ENCODE results near the gene SMCO4.

Gene SMCO4

DNA sequence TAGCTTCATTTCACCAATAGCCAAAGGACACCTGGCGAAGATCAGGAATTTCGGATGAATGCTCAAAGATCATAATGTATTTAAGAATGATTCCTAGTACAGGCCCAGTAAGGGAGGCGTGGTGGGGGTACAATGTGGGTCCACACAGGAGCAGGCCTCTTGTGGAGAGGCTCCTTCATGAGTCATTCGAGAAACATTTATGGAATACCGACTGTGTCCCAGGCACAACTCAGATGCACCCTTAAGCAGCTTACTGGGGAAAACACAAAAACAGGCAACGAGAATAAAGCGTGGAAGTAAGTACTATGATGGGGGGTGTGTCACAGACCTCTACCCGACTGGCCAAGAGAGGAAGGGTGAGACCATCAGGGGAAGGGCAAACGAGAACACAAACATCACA, 44.5 kb downstream of the SMCO4 start:
- DNase-seq = no peak

DNA sequence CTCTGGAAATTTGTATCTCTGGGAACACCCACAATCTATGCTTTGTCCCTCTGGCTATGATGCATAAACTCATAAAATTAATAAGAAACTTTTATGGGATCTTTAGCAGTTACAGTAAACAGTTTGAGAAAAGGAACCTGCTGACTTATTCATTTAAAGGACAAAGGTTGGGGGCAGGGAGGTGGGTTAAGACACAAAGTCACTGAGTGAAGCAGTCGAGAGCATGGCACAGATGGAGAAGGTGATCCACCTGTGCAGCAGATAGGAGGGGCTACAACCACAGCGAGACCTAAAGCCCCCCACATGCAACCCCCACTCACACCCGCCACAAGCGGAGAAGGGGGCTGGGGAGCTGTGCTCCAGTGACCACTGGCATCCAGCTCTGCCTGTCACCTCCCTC, 45.0 kb downstream of the SMCO4 start:
- no peak for DNase-seq

DNA sequence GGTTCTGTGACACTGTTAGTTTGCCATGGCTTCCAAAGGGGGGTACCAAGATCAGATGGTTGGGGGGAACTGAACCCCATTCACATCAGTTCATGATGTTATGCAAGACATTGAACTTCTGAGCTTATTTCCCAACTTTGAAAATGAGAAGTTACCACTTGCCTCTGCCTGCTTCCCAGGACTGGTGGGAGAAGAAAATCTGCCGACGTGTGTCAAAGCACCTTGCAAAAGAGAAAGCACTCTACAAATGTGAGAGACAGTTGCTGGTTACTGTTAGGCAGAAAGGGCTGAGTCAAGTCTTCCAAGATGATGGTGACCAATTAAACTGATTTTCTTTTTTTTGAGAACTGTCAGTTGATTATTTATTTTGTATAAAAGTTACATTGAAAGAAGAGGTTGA, 45.6 kb downstream of the SMCO4 start:
- no peak for DNase-seq

DNA sequence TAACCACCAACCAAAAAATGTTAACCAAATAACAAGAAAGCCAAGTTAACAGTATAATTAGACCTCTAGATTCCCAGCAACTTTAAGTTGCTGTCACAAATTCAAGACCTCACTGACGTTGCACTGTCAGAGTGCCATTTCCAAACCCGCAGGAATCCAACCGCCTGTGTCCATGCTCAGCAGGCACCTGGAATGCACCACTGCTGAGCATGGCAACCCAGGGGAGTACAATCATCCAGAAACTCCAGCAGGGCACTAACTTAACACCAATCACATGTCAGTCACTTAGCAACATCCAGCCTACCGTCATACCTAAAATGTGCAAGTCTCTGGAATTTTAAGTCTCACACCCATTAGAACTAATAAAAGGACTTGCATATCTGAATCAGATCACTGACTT, 48.8 kb downstream of the SMCO4 start:
- DNase-seq = no peak

DNA sequence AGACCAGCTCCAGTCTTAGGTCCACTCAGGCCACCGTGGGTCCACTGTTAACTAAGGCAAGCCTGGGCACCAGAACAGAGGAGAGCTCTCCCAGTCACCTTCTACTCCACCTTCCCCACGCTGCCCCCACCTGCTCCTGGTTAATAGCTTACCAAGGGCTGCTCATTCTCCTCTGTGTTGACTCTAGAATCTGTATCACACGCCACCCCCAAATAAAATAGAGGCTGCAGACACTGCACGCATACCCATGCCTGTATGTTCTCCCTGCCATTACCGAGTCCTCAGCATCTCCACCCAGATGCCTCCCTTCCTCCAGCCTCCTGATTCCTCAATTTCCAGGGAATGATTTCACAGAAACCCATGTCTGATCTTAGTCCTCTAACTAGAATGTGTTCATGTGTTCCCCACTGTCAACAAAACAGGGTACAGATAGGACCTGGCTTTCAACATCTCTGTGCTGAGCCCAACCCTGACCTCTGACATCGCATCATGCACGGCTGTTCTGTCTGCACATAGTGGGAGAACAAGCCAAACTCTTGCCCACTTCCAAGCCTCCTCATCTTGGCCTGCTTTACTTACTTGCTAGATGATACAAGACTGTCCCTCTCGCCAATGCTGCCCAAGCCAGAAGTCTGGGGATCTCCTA, 49.8 kb downstream of the SMCO4 start:
- no peak for DNase-seq

DNA sequence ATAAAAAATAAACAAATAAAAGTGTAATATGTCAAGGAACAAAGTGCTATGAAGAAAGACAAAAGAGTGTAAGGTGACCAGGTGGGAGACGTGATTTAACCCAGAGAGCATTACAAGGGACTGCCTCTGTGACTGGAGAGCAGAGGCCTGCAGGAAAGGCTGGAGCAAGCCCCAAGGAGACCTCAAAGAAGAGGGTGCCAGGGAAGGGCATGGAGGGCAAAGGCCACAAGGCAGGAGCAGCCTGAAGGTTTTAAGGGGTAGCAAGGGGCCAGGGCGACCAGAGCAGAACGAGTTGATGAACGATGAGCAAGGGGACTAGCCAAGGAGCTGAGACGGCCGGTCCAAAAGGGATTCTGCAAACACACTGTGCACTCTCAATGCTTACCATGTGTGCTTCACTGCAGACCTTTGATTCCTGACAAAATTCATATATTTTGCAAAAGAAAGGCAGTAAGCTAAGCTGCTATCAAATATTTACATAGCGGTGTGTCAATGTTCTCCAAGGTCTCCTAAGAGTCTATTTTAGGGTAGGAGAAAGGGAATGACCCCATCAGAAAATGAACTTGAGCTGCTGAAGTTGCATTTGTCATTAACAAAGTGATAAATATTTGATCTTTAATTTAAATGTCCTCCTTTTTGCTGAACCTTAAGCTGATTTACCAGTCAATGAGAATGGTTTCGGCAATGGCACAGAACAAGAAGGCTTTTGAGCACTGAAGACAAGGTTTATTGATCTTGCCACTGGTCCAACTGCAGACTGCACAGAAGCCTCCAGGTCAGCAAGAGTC, 50.5 kb downstream of the SMCO4 start:
- no peak for DNase-seq

DNA sequence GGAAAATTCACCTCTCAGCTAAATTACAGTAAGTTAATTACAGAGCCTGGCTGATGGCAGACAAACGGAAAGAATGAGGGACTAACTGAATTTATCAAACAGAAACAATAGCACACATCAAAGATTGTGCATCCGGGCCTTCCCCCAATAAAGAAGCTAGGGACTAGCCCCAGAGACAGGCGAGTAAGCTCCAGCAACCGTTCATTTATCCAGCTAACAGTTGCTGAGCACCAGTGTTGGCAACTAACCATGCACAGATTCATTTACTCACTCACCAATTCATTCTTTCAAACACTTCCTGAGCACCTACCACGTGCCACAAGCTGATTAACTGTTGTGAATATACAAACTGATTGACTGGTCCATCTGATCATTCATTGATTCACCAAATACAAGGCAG, 51.2 kb downstream of the SMCO4 start:
- DNase-seq = no peak

DNA sequence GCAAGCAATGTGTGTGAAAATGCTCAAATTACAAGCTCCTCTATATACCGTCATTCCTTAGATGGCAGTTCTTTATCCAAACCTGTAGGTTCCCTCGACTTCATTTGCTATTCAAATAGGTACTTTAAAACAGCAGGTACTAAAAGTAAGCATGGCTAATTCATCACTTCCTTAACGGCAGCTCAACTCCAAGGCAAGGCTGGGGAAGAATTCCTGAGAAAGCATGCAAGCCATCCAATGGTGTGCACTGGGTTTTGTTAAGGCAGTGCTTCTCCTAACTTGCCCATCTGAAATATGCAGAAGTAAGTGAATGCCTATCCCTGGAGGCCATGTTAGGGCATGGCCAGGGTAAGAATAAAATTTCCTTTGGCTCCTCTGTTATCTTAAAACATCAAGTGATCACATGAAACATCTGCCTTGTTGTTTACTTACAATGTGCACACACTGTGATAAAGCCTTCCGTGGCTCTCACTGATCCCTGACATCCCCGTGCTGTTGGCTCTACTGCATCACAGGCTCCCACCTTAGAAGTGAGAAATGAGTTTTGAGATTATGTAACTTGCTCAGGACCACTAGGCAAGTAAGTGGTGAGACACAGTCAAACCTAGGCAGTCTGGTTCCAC, 52.1 kb downstream of the SMCO4 start:
- no peak for DNase-seq

DNA sequence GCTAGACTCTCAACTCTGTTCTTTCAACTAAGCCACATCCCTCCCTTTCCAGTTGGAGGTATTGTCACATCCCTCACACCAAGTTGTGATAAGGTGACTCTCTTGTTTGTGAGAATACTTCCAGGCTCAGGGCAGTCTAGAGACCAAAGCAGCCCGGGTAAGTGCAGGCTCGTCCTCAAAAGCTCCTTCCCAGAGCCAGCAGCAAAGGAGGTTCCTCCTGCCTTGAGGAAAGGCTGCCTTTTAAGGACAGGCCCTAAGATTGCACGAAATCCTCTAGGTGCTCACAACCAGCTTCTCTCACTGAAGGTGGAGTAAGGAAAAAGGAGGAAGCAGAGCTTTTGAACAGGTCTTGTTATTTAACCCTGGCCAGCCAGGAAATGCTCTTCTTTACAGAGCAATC, 53.4 kb downstream of the SMCO4 start:
- no peak for DNase-seq

DNA sequence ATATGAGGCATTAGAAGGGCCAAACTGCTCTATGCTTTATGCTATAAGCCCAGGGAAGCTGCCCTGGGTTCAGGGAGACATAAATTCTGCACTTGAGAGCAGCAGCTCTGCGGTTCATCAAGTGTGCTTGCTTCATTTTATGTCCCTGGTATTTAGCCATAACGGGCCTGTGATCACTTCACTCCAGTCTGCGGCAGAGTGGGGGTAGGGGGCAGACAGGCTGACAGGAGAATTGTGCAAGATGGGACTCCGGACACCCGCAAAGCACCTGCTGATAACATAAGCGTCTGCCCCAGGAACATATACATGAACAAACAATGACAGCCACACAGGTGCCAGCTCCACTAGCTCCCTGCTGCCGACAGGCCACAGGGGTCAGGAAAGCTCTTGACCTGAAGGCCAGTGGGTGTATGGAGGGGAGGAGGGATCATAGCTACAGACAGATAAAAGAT, 56.1 kb downstream of the SMCO4 start:
- DNase-seq = no peak

DNA sequence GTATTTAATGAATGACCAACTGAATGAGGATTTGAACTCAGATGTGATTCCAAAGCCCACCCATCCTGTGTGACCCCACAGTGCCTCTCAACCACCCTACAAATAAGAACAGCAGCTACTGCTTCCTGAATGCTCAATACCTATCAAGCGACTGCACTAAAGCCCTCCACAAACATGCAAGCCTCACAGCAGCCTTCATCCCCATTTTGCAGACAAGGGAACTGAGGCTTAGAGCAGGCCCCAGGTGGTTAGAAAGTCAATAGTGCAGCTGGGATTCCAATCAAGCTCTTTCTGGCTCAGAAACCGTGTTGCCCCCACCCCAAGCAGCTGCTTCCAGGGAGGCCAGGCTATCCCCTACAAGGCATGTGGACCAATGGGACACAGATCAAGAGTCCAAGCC, 57.2 kb downstream of the SMCO4 start:
- DNase-seq = no peak

DNA sequence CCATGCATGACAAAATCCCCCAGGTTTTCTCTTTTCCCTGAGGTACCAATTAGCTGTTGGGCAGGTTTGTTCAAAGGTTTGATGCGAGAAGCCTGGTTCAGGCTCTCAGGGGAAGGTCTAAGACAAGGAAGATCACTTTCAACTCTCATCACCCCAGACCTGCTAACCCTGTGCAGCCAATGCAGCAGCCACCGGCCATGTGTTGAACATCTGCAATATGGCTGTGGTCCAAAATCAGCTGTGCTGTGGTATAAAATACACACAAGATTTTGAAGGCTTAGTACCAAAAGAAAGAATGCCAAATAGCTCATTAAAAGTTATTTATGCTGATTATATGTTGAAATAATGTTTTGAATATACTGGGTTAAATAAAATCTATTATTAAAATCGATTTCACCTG, 58.5 kb downstream of the SMCO4 start:
- DNase-seq = no peak

DNA sequence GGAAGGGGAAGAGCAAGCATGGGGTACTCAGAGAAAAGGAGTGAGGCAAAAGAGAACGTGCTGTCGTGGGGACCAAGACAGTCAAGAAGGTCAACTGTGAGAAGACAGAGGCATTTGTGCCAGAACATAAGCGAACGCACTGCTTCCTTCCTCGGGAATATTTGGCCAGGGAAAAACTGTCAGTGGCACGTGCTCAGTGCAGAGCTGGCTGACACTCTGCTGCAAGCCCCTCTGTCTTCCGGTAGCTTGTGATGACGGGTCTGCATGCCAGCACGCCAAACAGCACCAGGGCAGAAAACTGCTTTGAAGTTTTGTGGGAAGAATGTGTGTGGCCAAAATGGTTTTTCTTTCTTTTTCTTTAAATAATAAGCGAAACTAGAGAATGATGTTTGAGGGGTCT, 60.6 kb downstream of the SMCO4 start:
- no peak for DNase-seq

DNA sequence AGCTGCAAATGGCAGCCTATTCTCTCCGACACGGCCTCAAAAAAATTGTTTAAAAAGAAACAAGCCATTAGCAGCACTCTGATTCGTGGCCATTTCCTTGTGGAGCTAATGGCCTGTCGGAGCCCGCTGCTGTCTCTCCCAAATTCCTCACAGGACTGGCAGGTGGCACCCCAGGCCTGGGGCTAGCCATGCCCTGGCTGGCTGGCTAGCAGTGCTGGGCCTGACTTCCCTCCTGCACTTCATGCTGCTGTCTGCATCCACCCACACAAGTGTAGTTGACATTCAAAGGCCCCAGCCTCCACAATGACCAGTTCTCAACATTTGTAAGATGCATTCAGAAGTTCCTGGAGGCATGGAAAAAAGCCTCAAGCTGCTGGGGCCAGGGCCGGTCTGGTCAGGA, 61.5 kb downstream of the SMCO4 start:
- no peak for DNase-seq

DNA sequence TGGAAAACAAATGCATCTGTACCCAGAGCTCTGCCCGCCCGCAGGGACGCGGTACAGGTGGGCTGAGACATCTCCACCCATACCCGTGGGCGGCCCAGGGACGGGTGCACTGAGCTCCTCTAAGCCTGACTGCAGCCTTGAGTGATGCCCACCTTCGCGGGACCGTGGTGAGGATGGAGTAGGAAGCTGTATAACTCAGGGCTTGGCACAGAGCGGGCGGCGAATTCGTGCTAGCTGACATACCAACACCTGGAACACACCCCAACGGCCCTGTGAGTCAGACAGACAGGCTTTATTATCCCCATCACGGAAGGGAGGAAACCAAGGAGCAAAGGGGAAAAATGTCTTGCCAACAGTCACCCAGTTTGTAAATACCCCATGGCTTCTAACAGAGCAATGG, 61.9 kb downstream of the SMCO4 start:
- no peak for DNase-seq

DNA sequence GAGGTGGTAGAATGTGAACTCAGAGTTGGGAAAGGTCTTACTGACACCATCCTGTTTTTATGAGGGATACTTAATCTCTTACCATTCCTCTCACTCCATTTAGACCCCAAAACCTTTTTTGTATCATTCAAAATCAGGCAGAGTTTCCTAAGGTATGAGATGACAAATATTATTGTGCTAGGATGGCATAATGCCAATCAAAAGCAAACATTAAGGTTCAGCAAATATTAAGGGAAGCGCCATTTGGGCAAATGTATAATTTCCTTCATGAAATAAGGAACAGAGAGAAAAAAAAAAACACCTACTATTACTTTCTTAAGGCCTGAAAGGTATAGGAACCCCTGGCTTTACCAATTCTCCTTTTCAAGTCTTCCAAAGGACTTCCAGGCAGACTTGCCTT, 62.4 kb downstream of the SMCO4 start:
- DNase-seq = no peak

DNA sequence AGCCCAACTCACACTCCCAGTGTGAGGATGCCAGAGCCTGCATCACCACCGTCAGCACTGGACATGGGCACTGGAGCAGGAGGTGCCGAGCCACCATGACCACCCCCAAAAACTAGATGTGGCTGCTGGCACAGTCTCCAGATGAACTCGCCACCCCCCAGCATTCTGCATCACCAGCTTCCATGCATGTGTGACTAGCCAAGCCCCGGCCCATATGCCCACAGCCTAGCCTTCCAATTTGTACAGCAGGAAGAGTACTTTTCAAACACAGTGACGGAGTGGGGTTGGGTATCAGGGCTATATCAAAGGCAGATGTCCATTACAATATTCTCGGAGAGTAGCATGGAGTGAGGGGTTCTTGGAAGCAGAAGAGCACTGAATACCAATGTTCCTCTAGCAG, 62.9 kb downstream of the SMCO4 start:
- no peak for DNase-seq

DNA sequence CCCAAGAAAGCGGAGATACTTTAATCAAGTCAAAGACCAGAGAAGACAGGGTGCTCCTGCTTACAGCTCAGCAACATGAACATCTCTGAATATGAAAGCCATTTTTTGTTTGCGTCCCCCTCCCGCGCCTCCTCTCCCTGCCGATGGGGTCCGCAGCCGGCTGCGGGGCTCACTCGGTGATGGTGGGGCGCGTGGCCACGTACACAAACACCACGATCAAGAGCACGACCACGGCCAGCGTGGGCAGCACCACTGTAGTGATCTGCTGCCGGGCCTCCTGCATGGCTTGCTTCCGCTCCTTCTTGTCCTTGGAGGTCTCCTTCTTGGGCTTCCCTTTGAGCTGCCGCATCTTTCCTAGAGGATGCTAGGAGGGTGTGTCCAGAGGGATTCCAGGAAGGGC, 64.3 kb downstream of the SMCO4 start:
- DNase-seq = no peak

DNA sequence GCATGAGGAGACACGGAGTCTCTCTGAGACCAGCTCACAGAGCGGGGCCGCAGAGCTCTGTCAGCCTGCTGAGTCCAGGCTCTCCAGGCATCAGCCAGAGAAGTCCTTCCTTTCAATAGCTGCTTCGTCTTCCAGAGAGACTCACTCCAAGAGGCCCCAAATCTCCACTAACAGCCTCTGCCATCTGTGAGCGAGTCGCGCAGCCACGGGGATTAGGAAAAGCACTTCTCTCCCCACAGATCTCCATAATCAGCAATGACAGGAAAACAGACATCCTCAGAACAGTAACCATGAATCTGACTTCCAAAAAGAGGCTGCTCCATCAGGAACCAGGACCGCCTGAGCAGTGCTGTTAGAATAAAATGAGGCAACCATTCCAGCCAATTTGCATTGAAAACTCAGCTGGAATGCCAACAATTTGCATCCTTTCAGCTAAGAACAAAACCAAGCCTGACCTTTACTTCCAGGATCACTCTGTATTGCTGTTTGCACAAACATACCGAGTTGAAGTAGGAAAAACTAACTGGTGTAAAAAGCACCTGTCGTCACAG, 65.4 kb downstream of the SMCO4 start:
- no peak for DNase-seq

DNA sequence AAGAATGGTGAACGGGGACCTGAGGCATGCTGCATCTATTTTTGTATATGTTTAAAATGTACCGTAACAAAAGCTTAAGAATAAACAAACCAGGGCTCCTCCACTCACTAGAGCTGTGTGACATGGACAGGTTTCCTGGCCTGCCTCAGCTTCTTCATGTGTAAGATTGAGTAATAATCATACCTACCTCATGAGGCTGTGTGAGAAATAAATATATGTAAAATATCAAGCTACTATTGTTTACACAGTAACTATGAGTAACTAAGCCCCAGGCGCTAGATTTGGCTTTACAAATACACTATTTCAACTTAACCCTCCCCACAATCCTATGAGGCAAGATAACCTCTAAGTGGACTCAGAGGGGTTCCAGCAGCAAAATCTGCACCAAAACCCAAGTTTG, 66.4 kb downstream of the SMCO4 start:
- DNase-seq = no peak

DNA sequence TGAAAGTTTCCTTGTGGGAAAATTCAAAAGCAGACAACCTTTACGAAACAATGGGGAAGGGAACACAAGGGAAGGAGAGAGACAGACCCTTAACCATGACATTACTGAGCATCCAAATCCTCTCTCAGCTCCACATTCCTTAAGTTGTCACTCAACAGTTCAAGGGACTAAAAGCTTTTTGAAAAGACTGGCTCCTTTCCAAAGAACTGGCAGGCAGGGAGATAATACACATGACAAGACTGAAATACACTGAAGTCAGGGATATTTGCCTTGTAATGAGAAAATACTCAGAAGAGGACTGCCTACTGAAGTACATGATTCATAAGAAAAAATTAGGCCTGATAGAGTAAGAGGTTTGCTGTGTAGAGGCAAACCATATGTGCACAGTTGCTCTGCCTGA, 69.1 kb downstream of the SMCO4 start:
- DNase-seq = no peak

DNA sequence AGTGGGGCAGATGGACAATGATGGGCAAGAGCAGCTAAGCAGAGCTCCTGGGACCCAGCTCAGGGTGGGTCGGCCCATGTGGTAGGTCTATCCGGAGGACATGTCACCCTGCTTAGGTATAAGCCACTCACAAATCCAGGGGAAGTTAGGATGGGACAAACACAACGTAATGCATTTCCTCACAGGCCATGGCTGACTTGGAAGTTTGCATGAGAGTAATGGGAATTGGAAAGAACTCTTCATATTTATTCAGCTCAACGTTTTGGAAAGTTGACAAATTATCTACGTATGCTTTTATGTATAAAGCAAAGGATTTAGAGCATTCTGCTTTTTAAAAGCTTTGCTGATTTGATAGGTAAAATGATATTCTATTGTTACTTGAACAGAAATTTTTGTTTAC, 74.9 kb downstream of the SMCO4 start:
- DNase-seq = no peak

DNA sequence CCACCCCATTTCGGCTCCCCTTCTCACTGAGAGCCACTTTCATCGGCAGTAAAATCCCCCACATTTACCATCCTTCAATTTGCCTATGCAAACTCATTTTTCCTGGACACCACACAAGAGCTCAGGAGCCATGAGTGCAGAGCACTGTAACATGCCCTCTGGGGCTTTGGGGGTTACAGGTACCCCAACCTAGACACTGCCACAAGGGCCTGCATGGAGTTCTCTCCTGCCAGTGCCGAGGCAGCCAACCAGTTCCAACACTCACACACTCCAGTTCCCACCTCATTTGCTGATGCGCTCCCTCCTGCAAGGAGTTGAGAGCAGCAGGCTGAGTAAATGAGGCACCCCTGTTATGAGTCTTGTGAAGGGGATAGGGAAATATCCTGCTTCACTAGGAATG, 76.1 kb downstream of the SMCO4 start:
- no peak for DNase-seq

DNA sequence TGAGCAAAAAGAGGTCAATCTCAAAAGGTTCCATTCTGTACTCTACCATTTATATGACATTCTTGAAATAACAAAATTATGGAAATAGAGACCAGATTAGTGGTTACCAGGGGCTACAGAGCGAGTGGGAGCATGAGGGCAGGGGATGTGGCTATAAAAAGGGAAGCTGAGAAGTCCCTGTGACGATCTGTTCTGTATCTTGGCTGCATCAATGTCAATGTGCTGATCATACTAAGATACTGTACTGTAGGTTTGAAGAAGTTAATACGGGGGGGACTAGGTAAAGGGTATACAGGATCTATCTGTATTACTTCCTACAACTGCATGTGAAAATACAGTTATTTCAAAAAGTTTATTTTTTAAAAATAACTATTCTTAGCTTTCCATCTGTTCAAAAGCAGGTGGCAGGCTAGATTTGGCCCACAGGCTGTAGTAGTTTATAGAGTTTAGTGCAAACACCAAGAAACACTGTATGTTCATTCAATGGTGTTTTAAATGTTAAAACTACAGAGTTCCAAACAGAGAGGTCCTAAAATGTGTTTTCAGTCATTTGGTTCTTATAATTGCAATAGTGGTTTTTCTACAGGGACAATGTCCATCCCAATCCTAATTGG, 78.2 kb downstream of the SMCO4 start:
- DNase-seq = no peak
